Hepatocyte (in vitro differentiated cells): ENCODE results near the gene BAHCC1. TPM values are rescaled to one million over a fixed set of nuclear protein-coding genes. Genes with fewer than 3 reads are reported as not detected.

Experiments
- DNase-seq: peaks from one replicate; pipeline ENCODE4 v3.0.0-alpha.2; 2016; ENCODE audit warnings: low spot score
- H2AFZ ChIP-seq: fragments of 200-600 bp; sonication (generic); 2 replicates; pipeline ENCODE4 v1.6.0; 2016; ENCODE audit warnings: antibody characterized with exemption, mild to moderate bottlenecking
- H3K27ac ChIP-seq: fragments of 200-600 bp; sonication (generic); 2 replicates; pipeline ENCODE4 v1.5.1; 2016; ENCODE audit warnings: mild to moderate bottlenecking
- H3K27me3 ChIP-seq: fragments of 200-600 bp; sonication (generic); 2 replicates; pipeline ENCODE4 v1.6.1; 2016
- H3K36me3 ChIP-seq: fragments of 200-600 bp; sonication (generic); replicated peaks from 2 replicates; pipeline ENCODE4 v1.5.1; 2016; ENCODE audit warnings: low read depth; ENCODE audit not compliant: insufficient read depth
- H3K4me1 ChIP-seq: fragments of 200-600 bp; sonication (generic); 2 replicates; pipeline ENCODE4 v1.5.1; 2016; ENCODE audit warnings: mild to moderate bottlenecking, moderate library complexity; ENCODE audit not compliant: insufficient read depth
- H3K4me2 ChIP-seq: fragments of 200-600 bp; sonication (generic); 2 replicates; pipeline ENCODE4 v1.6.0; 2016
- H3K4me3 ChIP-seq: fragments of 200-600 bp; sonication (generic); 2 replicates; pipeline ENCODE4 v1.5.1; 2016; ENCODE audit warnings: mild to moderate bottlenecking
- H3K79me2 ChIP-seq: fragments of 200-600 bp; sonication (generic); 2 replicates; pipeline ENCODE4 v1.6.0; 2017; ENCODE audit warnings: mild to moderate bottlenecking
- H3K9me2 ChIP-seq: fragments of 200-600 bp; sonication (generic); replicated peaks from 2 replicates; pipeline ENCODE4 v1.6.0; 2017; ENCODE audit warnings: mild to moderate bottlenecking; ENCODE audit not compliant: insufficient read depth
- H3K9me3 ChIP-seq: fragments of 200-600 bp; sonication (generic); 2 replicates; pipeline ENCODE4 v1.5.1; 2016; ENCODE audit warnings: low read depth, mild to moderate bottlenecking
- H4K20me1 ChIP-seq: fragments of 200-600 bp; sonication (generic); 2 replicates; pipeline ENCODE4 v1.6.0; 2016; ENCODE audit warnings: mild to moderate bottlenecking; ENCODE audit not compliant: insufficient read depth, poor library complexity, severe bottlenecking
- EZH2 ChIP-seq: fragments of 200-600 bp; sonication (generic); IDR thresholded peaks from 2 replicates; pipeline ENCODE4 v1.6.1; 2016; ENCODE audit warnings: antibody characterized with exemption, mild to moderate bottlenecking, borderline replicate concordance
- EZH2phosphoT487 ChIP-seq: fragments of 200-600 bp; sonication (generic); IDR thresholded peaks from one replicate; pipeline ENCODE4 v1.6.1; 2018; ENCODE audit warnings: antibody characterized with exemption, mild to moderate bottlenecking, low read depth, moderate library complexity; ENCODE audit not compliant: unreplicated experiment, severe bottlenecking
- WGBS: methylation state at CpG from one replicate; pipeline ENCODE4 v1.1.6; 2016; ENCODE audit warnings: low lambda C conversion rate; ENCODE audit errors: missing lambda C conversion rate; 5-methylcytosine and 5-hydroxymethylcytosine counted together
- polyA plus RNA-seq: library from polyadenylated mRNA; unstranded; fragments of >200 nt; fragmentation: Nextera tagmentation; extraction: Ambion mirVana; gene quantifications from 2 replicates; pipeline ENCODE4 v1.2.1, GENCODE V29; 2016
- total RNA-seq: library from RNA; depleted of rRNA; stranded (reverse); fragments of >200 nt; gene quantifications from 2 replicates; pipeline ENCODE4 v1.2.3, GENCODE V29; 2014
- TF ChIP-seq, protein P1 (sequence below): fragments of 200-600 bp; sonication (generic); IDR thresholded peaks from 2 replicates; pipeline ENCODE4 v1.5.1; 2016; ENCODE audit warnings: antibody characterized with exemption, mild to moderate bottlenecking; ENCODE audit not compliant: poor library complexity

BAHCC1 gene
- total and polyA plus RNA-seq, 2 experiments from 2014 or later, result 6.4 to 6.6 TPM

- Histone ChIP-seq H3K36me3 (no peaks in the 10 kb centered on the region), H3K4me1 (peaks cover 23% of the 10 kb centered on the region), H3K4me2 (no peak overlapping the region), H3K27me3 (no peaks in the 10 kb centered on the region), H4K20me1 (no peaks in the 10 kb centered on the region), H3K9me3 (no peaks in the 10 kb centered on the region), H3K79me2 (no peaks in the 10 kb centered on the region), H3K9me2 (no peaks in the 10 kb centered on the region), H3K4me3 (no peak overlapping the region), H2AFZ (no peak overlapping the region), H3K27ac (no peak overlapping the region)
- TF ChIP-seq EZH2phosphoT487 (no peak), EZH2 (no peak)
- TF ChIP-seq, protein P1, sequence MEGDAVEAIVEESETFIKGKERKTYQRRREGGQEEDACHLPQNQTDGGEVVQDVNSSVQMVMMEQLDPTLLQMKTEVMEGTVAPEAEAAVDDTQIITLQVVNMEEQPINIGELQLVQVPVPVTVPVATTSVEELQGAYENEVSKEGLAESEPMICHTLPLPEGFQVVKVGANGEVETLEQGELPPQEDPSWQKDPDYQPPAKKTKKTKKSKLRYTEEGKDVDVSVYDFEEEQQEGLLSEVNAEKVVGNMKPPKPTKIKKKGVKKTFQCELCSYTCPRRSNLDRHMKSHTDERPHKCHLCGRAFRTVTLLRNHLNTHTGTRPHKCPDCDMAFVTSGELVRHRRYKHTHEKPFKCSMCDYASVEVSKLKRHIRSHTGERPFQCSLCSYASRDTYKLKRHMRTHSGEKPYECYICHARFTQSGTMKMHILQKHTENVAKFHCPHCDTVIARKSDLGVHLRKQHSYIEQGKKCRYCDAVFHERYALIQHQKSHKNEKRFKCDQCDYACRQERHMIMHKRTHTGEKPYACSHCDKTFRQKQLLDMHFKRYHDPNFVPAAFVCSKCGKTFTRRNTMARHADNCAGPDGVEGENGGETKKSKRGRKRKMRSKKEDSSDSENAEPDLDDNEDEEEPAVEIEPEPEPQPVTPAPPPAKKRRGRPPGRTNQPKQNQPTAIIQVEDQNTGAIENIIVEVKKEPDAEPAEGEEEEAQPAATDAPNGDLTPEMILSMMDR, result peak; percentile 49
- DNase-seq, result peak; percentile 41
- 82% methylated on average over 16 of the region's 24 CpGs for WGBS
Measured at GRCh38 chr17:81440511-81441244, 45.4 kb downstream of the BAHCC1 start.

DNA sequence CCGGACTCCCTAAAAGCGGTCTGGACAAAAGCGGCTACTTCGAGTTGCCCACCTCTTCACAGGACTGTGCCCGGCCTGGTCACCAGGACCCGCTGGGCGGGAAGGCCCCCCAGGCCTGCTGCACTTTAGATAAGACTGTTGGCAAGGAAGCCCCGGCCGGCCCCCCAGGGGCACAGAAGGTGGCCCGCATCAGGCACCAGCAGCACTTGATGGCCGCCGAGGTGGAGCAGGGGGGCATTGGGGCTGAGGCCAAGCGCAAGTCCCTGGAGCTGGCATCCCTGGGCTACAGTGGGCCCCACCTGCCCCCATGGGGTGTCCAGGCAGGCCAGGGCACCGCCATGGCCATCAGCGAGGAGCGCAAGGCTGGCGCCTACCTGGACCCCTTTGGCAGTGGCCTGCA lies 47.5 kb downstream of the BAHCC1 start:
- H3K36me3 ChIP-seq, result no peaks in the 10 kb centered on the region
- H3K4me3 ChIP-seq, result no peak overlapping the region
- no peak overlapping the region for H3K4me2 ChIP-seq
- no peaks in the 10 kb centered on the region for H3K79me2 ChIP-seq
- no peaks in the 10 kb centered on the region for H3K9me3 ChIP-seq
- H3K9me2 ChIP-seq, result no peaks in the 10 kb centered on the region
- H3K4me1 ChIP-seq, result peaks cover 2% of the 10 kb centered on the region
- 98% methylated on average over 16 of the region's 17 CpGs for WGBS
- DNase-seq, result no peak
- H3K27ac ChIP-seq, result no peak overlapping the region
- TF ChIP-seq, protein P1, result no peak
- TF ChIP-seq EZH2 (no peak), EZH2phosphoT487 (no peak)
- no peak overlapping the region for H2AFZ ChIP-seq
- H3K27me3 ChIP-seq, result no peaks in the 10 kb centered on the region
- H4K20me1 ChIP-seq, result no peaks in the 10 kb centered on the region

- no peaks in the 10 kb centered on the region for H3K9me2 ChIP-seq
- no peaks in the 10 kb centered on the region for H3K9me3 ChIP-seq
- H3K4me1 ChIP-seq, result no peaks in the 10 kb centered on the region
- H2AFZ ChIP-seq, result no peak overlapping the region
- H3K27me3 ChIP-seq, result no peaks in the 10 kb centered on the region
- no peaks in the 10 kb centered on the region for H4K20me1 ChIP-seq
- WGBS, result 97% methylated on average over 20 of the region's 20 CpGs
- H3K79me2 ChIP-seq, result no peaks in the 10 kb centered on the region
- H3K36me3 ChIP-seq, result no peaks in the 10 kb centered on the region
- no peak overlapping the region for H3K4me3 ChIP-seq
- H3K4me2 ChIP-seq, result no peak overlapping the region
- no peak for TF ChIP-seq EZH2phosphoT487
- TF ChIP-seq, protein P1, result no peak
- TF ChIP-seq EZH2, result no peak
- no peak for DNase-seq
- no peak overlapping the region for H3K27ac ChIP-seq
Measured at GRCh38 chr17:81443269-81443668, 48.0 kb downstream of the BAHCC1 start.
